Parathyroid adenoma (tissue), 2 donors: ENCODE data around the gene PCYT2.

Experiments used
- H2AFZ ChIP-seq: fragments of 300-600 bp; sonication (generic); one replicate; pipeline ENCODE4 v1.7.0; 2017; ENCODE audit warnings: antibody characterized with exemption, mild to moderate bottlenecking
- H3K27ac ChIP-seq: fragments of 300-600 bp; sonication (generic); one replicate; pipeline ENCODE4 v1.7.0; 2017
- H3K27me3 ChIP-seq: fragments of 300-600 bp; sonication (generic); one replicate; pipeline ENCODE4 v1.7.0; 2017; ENCODE audit warnings: low read length; ENCODE audit not compliant: control insufficient read depth, insufficient read depth
- H3K36me3 ChIP-seq: fragments of 300-600 bp; sonication (generic); one replicate; pipeline ENCODE4 v1.7.0; 2017; ENCODE audit warnings: low read length; ENCODE audit not compliant: control insufficient read depth, insufficient read depth
- H3K4me1 ChIP-seq: fragments of 300-600 bp; sonication (generic); one replicate; pipeline ENCODE4 v1.7.0; 2017; ENCODE audit warnings: control low read depth
- H3K4me2 ChIP-seq: fragments of 300-600 bp; sonication (generic); one replicate; pipeline ENCODE4 v1.7.0; 2017; ENCODE audit warnings: low read length
- H3K4me3 ChIP-seq: fragments of 300-600 bp; sonication (generic); one replicate; pipeline ENCODE4 v1.7.0; 2017; ENCODE audit warnings: low read depth, low read length
- H3K79me2 ChIP-seq: fragments of 300-600 bp; sonication (generic); one replicate; pipeline ENCODE4 v1.7.0; 2017; ENCODE audit warnings: control low read depth
- H3K9ac ChIP-seq: fragments of 300-600 bp; sonication (generic); one replicate; pipeline ENCODE4 v1.7.0; 2017; ENCODE audit warnings: mild to moderate bottlenecking
- H3K9me3 ChIP-seq: fragments of 300-600 bp; sonication (generic); one replicate; pipeline ENCODE4 v1.7.0; 2017; ENCODE audit warnings: low read length; ENCODE audit not compliant: control insufficient read depth
- TF ChIP-seq, protein P1 (sequence below): fragments of 300-600 bp; sonication (generic); IDR thresholded peaks from one replicate; pipeline ENCODE4 v1.7.0; 2017; ENCODE audit warnings: antibody characterized with exemption, mild to moderate bottlenecking
- donor health status: primary hyperparathyroidism.

PCYT2 gene

DNA sequence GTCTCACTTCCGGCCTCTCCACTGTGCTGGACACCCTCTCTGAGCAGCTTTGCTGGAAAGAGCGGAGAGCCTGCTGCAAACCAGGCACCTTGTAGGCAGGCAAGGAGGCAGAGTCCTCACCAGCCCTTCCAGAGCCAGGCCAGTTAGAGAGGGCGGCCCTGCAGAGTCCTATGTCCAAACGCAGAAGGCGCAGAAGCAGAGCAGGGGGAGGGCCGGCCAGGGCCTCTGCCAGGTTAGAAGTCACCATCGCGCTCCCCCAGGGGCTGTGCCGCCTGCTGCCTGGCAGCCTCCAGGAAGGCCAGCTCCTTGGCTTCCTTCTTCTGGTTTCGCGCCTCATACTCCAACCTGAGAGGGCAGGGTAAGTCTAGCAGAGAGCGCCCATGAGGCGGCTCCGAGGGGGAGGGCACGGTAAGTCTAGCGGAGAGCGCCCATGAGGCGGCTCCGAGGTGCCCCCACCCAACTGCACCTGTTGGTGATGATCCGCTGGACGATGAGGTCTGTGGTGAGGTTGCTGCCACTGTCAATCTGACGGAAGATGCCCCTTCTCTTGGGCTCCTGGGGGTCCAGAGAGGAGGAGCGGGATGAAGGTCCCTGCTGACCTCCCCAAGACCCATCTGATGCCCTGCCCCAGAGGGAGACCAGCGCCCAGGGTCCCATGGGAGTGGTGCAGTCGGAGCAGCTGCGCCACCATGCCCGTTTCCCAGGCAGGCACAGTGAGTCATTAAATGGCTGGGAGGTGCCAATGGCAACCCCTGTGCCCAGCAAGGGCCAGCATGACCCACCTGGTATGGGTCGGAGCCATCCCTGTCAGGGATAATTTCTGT is 6.4 kb downstream of the PCYT2 start:
- no peaks in the 10 kb centered on the region for H3K36me3 ChIP-seq
- H3K9ac ChIP-seq: no peak overlapping the region
- H3K9me3 ChIP-seq: no peaks in the 10 kb centered on the region
- no peaks in the 10 kb centered on the region for H3K79me2 ChIP-seq
- H3K4me1 ChIP-seq: no peaks in the 10 kb centered on the region
- no peak overlapping the region for H3K27ac ChIP-seq
- no peak overlapping the region for H3K4me2 ChIP-seq
- no peaks in the 10 kb centered on the region for H3K27me3 ChIP-seq
- no peak overlapping the region for H3K4me3 ChIP-seq
- H2AFZ ChIP-seq: no peak overlapping the region
- TF ChIP-seq, protein P1, sequence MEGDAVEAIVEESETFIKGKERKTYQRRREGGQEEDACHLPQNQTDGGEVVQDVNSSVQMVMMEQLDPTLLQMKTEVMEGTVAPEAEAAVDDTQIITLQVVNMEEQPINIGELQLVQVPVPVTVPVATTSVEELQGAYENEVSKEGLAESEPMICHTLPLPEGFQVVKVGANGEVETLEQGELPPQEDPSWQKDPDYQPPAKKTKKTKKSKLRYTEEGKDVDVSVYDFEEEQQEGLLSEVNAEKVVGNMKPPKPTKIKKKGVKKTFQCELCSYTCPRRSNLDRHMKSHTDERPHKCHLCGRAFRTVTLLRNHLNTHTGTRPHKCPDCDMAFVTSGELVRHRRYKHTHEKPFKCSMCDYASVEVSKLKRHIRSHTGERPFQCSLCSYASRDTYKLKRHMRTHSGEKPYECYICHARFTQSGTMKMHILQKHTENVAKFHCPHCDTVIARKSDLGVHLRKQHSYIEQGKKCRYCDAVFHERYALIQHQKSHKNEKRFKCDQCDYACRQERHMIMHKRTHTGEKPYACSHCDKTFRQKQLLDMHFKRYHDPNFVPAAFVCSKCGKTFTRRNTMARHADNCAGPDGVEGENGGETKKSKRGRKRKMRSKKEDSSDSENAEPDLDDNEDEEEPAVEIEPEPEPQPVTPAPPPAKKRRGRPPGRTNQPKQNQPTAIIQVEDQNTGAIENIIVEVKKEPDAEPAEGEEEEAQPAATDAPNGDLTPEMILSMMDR: no peak

DNA sequence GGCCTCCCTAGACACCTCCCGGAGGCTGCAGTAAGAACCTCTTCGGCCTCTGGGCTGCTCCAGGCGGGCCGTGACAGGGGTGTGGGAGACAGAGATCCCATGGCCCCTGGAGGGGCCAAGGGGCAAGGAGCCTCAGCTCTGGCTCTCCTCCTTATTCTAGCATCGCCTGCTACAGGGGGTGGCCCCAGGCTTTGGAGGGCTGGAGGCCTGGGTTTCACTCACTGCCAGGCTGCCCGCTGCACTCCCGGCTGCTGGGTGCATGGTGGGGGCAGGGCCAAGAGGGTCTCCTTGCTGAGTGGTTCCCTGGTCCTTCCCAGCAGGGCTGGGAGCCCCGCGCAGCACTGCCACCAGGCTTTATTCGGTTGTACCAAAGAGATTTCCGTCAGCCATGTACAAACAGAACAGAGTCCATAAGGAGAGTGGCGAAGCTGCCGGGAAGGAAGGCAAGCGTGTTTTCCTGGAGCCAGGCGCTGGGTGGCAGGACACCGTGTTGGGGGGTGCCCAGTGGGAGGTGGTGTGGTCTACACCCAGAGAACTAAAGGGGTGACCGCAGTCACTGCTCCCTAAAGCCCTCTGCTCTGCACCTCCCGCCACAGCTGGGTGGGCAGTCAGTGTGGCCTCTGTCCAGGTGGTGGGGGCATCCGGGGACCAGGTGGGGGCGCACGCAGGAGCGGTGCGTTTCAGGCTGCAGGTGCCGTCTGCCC is 7.2 kb downstream of the PCYT2 start:
- no peak overlapping the region for H3K9ac ChIP-seq
- H3K4me1 ChIP-seq: no peaks in the 10 kb centered on the region
- H3K36me3 ChIP-seq: no peaks in the 10 kb centered on the region
- no peak overlapping the region for H3K27ac ChIP-seq
- no peak overlapping the region for H3K4me2 ChIP-seq
- no peak overlapping the region for H3K4me3 ChIP-seq
- TF ChIP-seq, protein P1: no peak
- H3K27me3 ChIP-seq: no peaks in the 10 kb centered on the region
- H2AFZ ChIP-seq: no peak overlapping the region
- H3K79me2 ChIP-seq: no peaks in the 10 kb centered on the region
- no peaks in the 10 kb centered on the region for H3K9me3 ChIP-seq

DNA sequence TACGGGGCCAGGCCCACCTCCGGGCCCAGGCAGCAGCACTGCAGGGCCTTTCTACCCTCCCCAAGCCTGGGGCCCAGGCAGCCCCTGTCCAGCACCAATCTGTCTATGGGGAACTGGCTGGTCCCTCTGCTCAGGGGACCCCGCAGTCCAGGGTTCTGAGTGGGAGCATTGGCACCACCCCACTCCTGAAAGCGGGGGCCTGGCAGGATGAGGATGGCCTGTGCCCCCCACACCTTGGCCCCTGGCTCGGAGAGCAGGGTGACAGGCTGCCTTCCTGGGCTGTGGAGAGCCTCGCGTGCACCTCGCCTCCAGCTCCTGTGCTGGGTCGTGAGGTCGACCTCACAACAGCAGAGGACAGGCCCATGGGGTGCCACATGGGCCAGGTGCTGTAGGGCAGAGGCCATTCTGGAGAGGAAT is 7.8 kb downstream of the PCYT2 start:
- H3K36me3 ChIP-seq: no peaks in the 10 kb centered on the region
- no peak overlapping the region for H3K4me3 ChIP-seq
- H2AFZ ChIP-seq: no peak overlapping the region
- H3K79me2 ChIP-seq: no peaks in the 10 kb centered on the region
- no peaks in the 10 kb centered on the region for H3K4me1 ChIP-seq
- H3K27me3 ChIP-seq: no peaks in the 10 kb centered on the region
- no peak overlapping the region for H3K4me2 ChIP-seq
- H3K9me3 ChIP-seq: no peaks in the 10 kb centered on the region
- TF ChIP-seq, protein P1: no peak
- H3K9ac ChIP-seq: no peak overlapping the region
- no peak overlapping the region for H3K27ac ChIP-seq

DNA sequence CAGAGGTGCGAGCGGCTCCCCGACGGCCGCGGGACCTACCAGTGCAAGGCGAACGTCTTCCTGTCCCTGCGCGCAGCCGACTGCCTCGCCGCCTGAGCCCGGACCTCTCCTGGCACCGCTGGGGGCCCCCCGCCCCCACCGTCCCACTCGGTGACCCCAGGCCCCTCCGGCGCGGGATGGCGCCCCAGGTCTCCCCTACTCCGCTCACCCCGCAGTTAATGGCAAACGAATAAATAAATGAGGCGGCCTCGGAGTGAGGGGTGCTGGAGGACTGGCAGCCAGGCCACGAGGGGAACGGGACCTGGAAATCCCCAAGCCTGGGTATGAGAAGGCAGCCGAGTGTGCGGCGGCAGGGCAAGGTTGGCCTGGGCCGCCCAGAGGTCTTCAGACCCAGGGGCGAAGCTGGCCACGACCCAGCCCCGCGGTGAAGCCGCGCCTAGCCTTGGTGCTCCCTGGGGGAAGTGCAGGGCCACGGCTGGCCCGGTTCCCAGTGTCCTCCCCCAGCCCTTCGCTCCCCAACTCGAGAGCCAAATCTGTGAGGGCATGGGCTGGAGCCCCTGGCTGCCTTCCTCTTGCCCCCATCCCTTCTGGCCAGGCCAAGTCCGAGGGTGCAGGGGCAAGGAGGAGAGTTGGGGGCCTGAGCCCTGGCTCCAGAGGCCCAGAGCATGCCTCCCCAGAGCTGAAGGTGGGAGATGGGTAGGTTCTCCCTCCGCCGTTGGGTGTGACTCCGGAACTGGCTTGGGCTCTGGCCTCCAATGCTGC is 8.4 kb downstream of the PCYT2 start:
- H3K27me3 ChIP-seq: no peaks in the 10 kb centered on the region
- H3K79me2 ChIP-seq: no peaks in the 10 kb centered on the region
- TF ChIP-seq, protein P1: no peak
- H2AFZ ChIP-seq: no peak overlapping the region
- H3K27ac ChIP-seq: no peak overlapping the region
- no peak overlapping the region for H3K4me3 ChIP-seq
- no peaks in the 10 kb centered on the region for H3K9me3 ChIP-seq
- H3K36me3 ChIP-seq: no peaks in the 10 kb centered on the region
- no peaks in the 10 kb centered on the region for H3K4me1 ChIP-seq
- H3K9ac ChIP-seq: no peak overlapping the region
- no peak overlapping the region for H3K4me2 ChIP-seq
